Keratinocyte (primary cell): ENCODE measurements around the gene COL20A1. TPM values are rescaled to one million over a fixed set of nuclear protein-coding genes. Genes with fewer than 3 reads are reported as not detected.

Source experiments
- DNase-seq: peaks from one replicate; pipeline ENCODE4 v3.0.0-alpha.2; 2011; ENCODE audit warnings: low read depth, missing footprints, low spot score
- FAIRE-seq: peaks from 2 replicates; lab custom pipeline; 2011; peaks lifted over from hg19 to GRCh38; lab: Jason Lieb, UNC
- H2AFZ ChIP-seq: 2 replicates; pipeline ENCODE4 v1.6.0; 2012; ENCODE audit warnings: low read length, control low read depth, inconsistent platforms; ENCODE audit not compliant: control insufficient read depth
- H3K27ac ChIP-seq: 2 replicates; pipeline ENCODE4 v1.5.1; 2011; ENCODE audit warnings: low read length; ENCODE audit not compliant: control insufficient read depth, insufficient read depth
- H3K27me3 ChIP-seq: 3 replicates; pipeline ENCODE4 v1.6.0; 2011; ENCODE audit warnings: low read length; ENCODE audit not compliant: control insufficient read depth, insufficient read depth; ENCODE audit errors: extremely low read depth
- H3K36me3 ChIP-seq, 2 experiments: 2 replicates in 1 of 2; 3 replicates in 1 of 2; pipeline ENCODE4 v1.5.1; 2011; ENCODE audit warnings: low read length in 2 of 2, mild to moderate bottlenecking in 1 of 2; ENCODE audit not compliant: control insufficient read depth in 2 of 2, insufficient read depth in 2 of 2; ENCODE audit errors: extremely low read depth in 1 of 2
- H3K4me1 ChIP-seq: 3 replicates; pipeline ENCODE4 v1.5.1; 2011; ENCODE audit warnings: low read length; ENCODE audit not compliant: control insufficient read depth, insufficient read depth; ENCODE audit errors: extremely low read depth
- H3K4me2 ChIP-seq: 3 replicates; pipeline ENCODE4 v1.6.0; 2011; ENCODE audit warnings: low read depth, low read length; ENCODE audit not compliant: control insufficient read depth, insufficient read depth; ENCODE audit errors: extremely low read depth
- H3K4me3 ChIP-seq, 3 experiments: fragments of 200-600 bp in 1 of 3; sonication (generic) in 1 of 3; 2 replicates in 2 of 3; 3 replicates in 1 of 3; pipeline ENCODE4 v1.5.1; 2011 to 2016; ENCODE audit warnings: low read length in 3 of 3, mild to moderate bottlenecking in 3 of 3, control low read depth in 2 of 3, inconsistent platforms in 1 of 3, low read depth in 1 of 3, mixed read lengths in 1 of 3, mixed run types in 1 of 3, moderate library complexity in 1 of 3; ENCODE audit not compliant: control insufficient read depth in 2 of 3, insufficient read depth in 2 of 3; ENCODE audit errors: extremely low read depth in 1 of 3
- H3K79me2 ChIP-seq: 2 replicates; pipeline ENCODE4 v1.6.0; 2012; ENCODE audit warnings: low read length; ENCODE audit not compliant: control insufficient read depth, insufficient read depth
- H3K9ac ChIP-seq: 3 replicates; pipeline ENCODE4 v1.6.0; 2011; ENCODE audit warnings: low read length; ENCODE audit not compliant: control insufficient read depth, insufficient read depth; ENCODE audit errors: extremely low read depth
- H3K9me1 ChIP-seq: 3 replicates; pipeline ENCODE4 v1.6.0; 2011; ENCODE audit warnings: low read length; ENCODE audit not compliant: control insufficient read depth, insufficient read depth; ENCODE audit errors: extremely low read depth
- H3K9me3 ChIP-seq: 2 replicates; pipeline ENCODE4 v1.5.1; 2012; ENCODE audit warnings: low read depth, low read length; ENCODE audit not compliant: control insufficient read depth
- H4K20me1 ChIP-seq: 3 replicates; pipeline ENCODE4 v1.6.0; 2011; ENCODE audit warnings: low read length; ENCODE audit not compliant: control insufficient read depth, insufficient read depth; ENCODE audit errors: extremely low read depth
- CTCF ChIP-seq, 3 experiments: IDR thresholded peaks in 1 of 3; conservative IDR thresholded peaks in 1 of 3; optimal IDR thresholded peaks in 1 of 3; 2 replicates in 2 of 3; 3 replicates in 1 of 3; pipeline versions ENCODE3 to v1.5.1; 2011; ENCODE audit warnings: low read length in 3 of 3, mild to moderate bottlenecking in 3 of 3, moderate library complexity in 2 of 3, control low read depth in 1 of 3, inconsistent platforms in 1 of 3; ENCODE audit not compliant: insufficient read depth in 2 of 3; ENCODE audit errors: extremely low read depth in 1 of 3
- EZH2 ChIP-seq: IDR thresholded peaks from one replicate; pipeline ENCODE4 v1.6.1; 2012; ENCODE audit warnings: inconsistent platforms, mild to moderate bottlenecking, low read length, moderate library complexity
- dilution Hi-C: fragments of 300-500 bp; cut with MboI; formaldehyde crosslinking; loops from one replicate; pipeline ENCODE4 v1.7.0; 2020; ENCODE audit warnings: low sequenced_read_pairs; ENCODE audit not compliant: extremely low pct_ligation_motif_present
- polyA plus RNA-seq, 5 experiments: library from polyadenylated mRNA; depleted of rRNA in 3 of 5; stranded (reverse) in 3 of 5; stranded (forward) in 1 of 5; unstranded in 1 of 5; fragments of >200 nt; gene quantifications; 1 replicate in 1 of 5; 2 replicates in 3 of 5; 3 replicates in 1 of 5; pipeline versions ENCODE4 v1.2.1 to v1.2.3, GENCODE V29; 2011 to 2012; ENCODE audit warnings: missing spikeins in 2 of 5, low read depth in 1 of 5, low replicate concordance in 1 of 5

The COL20A1 gene
- polyA plus RNA-seq, 1 donor (not counting 4 experiments of a cell fraction or from before 2014, with no cell fraction given), result not detected

GRCh38 chr20:63373996-63374395, 81.0 kb downstream of the COL20A1 start:
- Histone ChIP-seq H4K20me1 (no peaks in the 10 kb centered on the region), H3K4me2 (no peak overlapping the region), H3K4me1 (no peaks in the 10 kb centered on the region), H3K4me3 (no peak overlapping the region), H3K9ac (no peak overlapping the region), H3K79me2 (no peaks in the 10 kb centered on the region), H3K27ac (no peak overlapping the region), H2AFZ (no peak overlapping the region), H3K36me3 (no peaks in the 10 kb centered on the region), H3K27me3 (peaks cover 44% of the 10 kb centered on the region), H3K9me3 (no peaks in the 10 kb centered on the region), H3K9me1 (no peaks in the 10 kb centered on the region)
- dilution Hi-C loops, result no loop called here
- TF ChIP-seq EZH2 (no peak), CTCF (optimal IDR thresholded peaks at IDR 0.05 in 1 of 3, IDR thresholded peaks at IDR 0.05 in 1 of 3, conservative IDR thresholded peaks at IDR 0.05 in 1 of 3; ENCODE audit: extremely low read depth in 1 of 3, insufficient read depth in 2 of 3, low read length in 3 of 3) (no peak)
- FAIRE-seq (no peak), DNase-seq (no peak)

- H3K9me3 ChIP-seq, result no peaks in the 10 kb centered on the region
Observed at GRCh38 chr20:63374504-63374903, 81.5 kb downstream of the COL20A1 start.

More at GRCh38 chr20:63374504-63374903, 81.5 kb downstream of the COL20A1 start:
- DNase-seq (no peak), FAIRE-seq (no peak)
- Histone ChIP-seq H3K36me3 (no peaks in the 10 kb centered on the region), H3K9me1 (no peaks in the 10 kb centered on the region), H3K27ac (no peak overlapping the region), H3K27me3 (peaks cover 46% of the 10 kb centered on the region), H3K79me2 (no peaks in the 10 kb centered on the region), H2AFZ (no peak overlapping the region), H3K4me2 (no peak overlapping the region), H3K9ac (no peak overlapping the region), H4K20me1 (no peaks in the 10 kb centered on the region), H3K4me3 (no peak overlapping the region), H3K4me1 (no peaks in the 10 kb centered on the region)
- TF ChIP-seq CTCF (optimal IDR thresholded peaks at IDR 0.05 in 1 of 3, IDR thresholded peaks at IDR 0.05 in 1 of 3, conservative IDR thresholded peaks at IDR 0.05 in 1 of 3; ENCODE audit: extremely low read depth in 1 of 3, insufficient read depth in 2 of 3, low read length in 3 of 3) (no peak), EZH2 (no peak)
- dilution Hi-C loops, result no loop called here
